G401 (cell line): ENCODE results near the gene OR4F6. TPM values are rescaled to one million over a fixed set of nuclear protein-coding genes. Genes with fewer than 3 reads are reported as not detected.

Source experiments
- DNase-seq: peaks from one replicate; pipeline ENCODE4 v3.0.0-alpha.2; 2015; ENCODE audit warnings: low spot score
- in situ Hi-C: cut with HindIII; loops from 2 replicates; pipeline ENCODE4 v1.10.0; 2016; ENCODE audit warnings: low sequenced_read_pairs, mixed read lengths
- total RNA-seq: library from RNA; depleted of rRNA; stranded (reverse); fragments of >200 nt; shearing (Covaris generic); gene quantifications from 2 replicates; pipeline ENCODE4 v1.2.3, GENCODE V29; 2014

Gene OR4F6
- total RNA-seq, 1 experiment from 2014 or later = not detected

DNA sequence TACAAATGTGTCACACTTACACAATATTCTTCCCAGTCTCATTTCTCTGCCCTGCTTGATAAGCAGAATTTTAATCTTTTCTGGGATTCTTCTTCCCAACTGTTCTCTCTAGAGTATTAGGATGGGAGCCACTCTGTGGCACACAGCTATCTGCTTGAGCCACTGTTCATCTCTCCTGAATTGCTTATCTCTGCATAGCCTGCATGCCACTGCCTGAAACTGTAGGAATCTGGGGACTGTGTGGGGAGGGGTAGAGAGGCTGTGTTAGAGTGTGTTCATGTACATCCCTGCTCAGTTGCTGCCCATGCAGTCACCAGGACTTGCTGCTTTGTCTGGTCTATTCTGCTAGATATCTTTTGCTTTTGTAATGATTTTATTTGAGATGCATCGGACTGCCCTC, 2.3 kb upstream of the OR4F6 start:
- in situ Hi-C loops = no loop called here
- DNase-seq = no peak

DNA sequence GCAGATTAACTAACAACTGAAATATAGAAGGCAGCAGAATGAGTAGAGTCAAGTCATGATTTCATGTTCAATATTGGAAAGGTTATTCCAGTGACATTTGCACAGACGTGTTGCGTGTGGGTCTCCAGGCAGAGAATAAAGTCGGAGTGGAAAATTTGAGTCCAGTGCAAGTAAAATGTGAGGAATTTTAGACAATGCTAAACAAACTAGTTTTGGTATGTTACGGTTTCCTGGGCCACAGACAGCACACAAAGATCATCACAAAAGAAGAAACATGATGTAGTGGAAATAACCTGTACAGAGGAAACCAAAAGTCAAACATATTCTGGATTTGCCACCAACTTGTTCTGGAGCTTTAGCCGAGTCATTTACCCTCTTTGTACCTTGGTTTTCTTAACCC, 367 bp downstream of the OR4F6 start:
- in situ Hi-C loops = no loop called here
- no peak for DNase-seq

GRCh38 chr15:101804375-101804774, 1.1 kb downstream of the OR4F6 start:
- no peak for DNase-seq
- in situ Hi-C loops = no loop called here

DNA sequence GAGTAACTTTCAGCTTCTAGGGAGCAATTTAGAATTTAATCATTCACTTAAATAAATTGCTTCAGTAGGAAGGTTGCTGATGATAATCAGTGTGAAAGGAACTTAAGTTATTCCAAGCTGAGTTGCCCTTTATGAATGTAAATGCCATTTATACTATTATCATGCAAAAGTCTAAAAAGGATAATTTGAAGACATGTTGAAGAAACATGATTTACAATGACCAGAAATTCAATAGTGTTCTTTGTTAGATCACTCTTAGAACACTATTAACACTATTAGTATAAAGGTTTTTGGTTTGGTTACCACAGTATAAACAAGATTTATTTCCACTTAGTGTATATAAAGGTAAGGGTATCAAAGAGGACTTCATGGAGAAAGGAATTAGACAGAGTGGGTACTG, 1.6 kb downstream of the OR4F6 start:
- DNase-seq = no peak
- in situ Hi-C loops = no loop called here

DNA sequence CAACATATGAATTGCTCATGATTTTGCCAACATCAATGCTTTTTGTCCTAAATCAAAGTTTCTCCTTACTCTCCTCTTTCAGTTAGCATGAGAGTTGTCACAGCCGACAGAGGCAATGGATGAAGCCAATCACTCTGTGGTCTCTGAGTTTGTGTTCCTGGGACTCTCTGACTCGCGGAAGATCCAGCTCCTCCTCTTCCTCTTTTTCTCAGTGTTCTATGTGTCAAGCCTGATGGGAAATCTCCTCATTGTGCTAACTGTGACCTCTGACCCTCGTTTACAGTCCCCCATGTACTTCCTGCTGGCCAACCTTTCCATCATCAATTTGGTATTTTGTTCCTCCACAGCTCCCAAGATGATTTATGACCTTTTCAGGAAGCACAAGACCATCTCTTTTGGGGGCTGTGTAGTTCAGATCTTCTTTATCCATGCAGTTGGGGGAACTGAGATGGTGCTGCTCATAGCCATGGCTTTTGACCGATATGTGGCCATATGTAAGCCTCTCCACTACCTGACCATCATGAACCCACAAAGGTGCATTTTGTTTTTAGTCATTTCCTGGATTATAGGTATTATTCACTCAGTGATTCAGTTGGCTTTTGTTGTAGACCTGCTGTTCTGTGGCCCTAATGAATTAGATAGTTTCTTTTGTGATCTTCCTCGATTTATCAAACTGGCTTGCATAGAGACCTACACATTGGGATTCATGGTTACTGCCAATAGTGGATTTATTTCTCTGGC, 2.5 kb downstream of the OR4F6 start:
- no peak for DNase-seq
- in situ Hi-C loops = no loop called here

DNA sequence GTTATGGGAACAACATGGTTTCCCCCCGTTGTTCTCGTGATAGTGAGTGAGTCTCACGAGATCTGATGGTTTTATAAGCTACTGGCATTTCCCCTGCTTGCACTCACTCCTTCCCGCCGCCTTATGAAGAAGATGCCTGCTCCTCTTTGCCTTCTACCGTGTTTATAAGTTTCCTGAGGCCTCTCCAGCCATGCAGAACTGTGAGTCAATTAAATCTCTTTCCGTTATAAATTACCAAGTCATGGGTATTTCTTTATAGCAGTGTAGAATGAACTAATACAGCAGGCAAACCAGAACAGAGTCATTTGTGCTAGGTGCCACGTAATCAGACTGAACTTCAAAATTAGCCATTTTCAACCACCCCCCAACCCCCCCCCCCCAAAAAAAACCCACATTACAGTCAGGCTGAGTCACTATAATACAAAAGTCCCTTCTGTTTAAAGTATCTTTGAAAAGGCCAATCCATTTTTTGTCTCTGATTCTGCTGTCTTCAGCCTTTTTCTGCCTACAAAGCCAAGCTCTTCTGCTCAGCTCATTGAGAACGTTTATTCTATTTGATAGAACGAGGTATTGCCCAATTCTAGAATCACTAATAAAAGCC, 4.1 kb downstream of the OR4F6 start:
- DNase-seq = no peak
- in situ Hi-C loops = no loop called here

DNA sequence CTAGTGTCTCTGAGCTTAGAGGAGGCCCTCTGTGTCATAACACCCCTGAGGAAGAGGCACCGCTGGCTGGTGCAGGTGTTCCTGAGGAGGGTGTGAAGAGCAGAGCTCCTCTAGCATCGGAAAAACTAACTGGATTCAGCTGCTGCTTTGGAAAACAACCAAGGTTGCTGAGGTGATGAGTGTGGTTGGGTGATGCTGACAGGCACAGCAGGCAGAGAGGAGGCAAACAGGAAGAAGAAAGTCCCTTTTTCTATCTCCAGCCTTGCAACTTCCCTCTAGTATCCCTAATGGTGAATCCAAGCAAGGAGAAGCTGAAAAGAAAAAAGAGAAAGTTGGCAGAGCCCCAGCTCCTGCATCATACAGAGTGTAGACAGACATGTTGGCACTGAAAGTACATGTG, 4.9 kb downstream of the OR4F6 start:
- DNase-seq = no peak
- in situ Hi-C loops = no loop called here

GRCh38 chr15:101810456-101810855, 7.1 kb downstream of the OR4F6 start:
- in situ Hi-C loops = no loop called here
- DNase-seq = no peak

DNA sequence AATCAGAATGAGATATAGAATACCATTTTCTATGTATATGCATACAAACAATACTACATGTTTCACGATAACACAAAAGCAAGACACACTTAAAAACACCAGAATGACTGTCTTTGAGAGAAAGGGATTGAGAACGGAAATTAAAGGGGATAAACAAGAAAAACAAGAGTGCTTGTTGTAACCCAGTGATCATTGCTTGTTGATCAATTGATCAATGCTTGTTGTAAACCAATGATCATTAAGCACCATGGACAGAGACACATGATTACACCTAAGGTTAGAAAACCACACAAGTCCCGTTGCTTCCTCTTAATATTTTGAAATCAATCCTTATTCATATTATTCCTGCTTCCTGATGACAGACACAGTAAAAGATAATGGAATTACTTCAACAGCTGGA, 7.6 kb downstream of the OR4F6 start:
- in situ Hi-C loops = no loop called here
- DNase-seq = no peak

- no peak for DNase-seq
- in situ Hi-C loops = no loop called here
Measured at GRCh38 chr15:101811902-101812301, 8.6 kb downstream of the OR4F6 start, which contains the start of gene OR4F15. OR4F15 (plus strand) TSS chr15:101812202; CDS start chr15:101818187, 5,985 bp downstream.

DNA sequence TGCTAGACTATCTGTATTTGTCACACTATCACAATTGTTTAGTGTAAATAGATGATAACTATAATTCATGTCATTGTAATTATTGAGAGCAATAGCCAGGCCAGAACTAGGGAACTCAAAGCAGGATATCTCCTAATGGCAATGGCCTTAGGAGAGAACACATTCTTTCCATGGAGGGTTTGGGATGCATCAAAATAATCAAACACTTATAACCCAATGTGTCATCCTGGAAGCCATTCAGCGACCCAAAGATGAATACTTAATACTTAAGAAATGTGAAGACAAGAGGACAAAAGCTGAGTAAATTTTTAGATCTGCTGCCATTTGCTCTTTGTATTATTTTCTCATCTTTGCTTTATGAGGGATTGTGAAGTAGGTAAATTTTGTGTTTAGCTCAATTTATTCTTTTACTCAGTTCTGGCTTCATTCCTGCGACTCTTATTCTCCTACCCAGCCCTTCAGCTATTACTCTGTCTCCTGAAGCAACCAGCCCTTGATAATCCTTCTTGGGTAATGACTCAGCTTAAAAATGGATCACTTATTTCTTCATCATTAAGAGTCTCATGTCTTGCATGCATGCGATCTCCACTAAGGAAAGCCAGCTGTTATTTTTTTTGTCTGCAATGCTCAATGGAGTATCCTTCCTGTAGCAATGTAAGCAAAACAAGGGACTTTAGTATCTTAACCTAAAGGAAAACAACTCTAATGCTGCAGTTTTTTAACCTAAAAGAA, 10.7 kb downstream of the OR4F6 start:
- in situ Hi-C loops = no loop called here
- DNase-seq = no peak

DNA sequence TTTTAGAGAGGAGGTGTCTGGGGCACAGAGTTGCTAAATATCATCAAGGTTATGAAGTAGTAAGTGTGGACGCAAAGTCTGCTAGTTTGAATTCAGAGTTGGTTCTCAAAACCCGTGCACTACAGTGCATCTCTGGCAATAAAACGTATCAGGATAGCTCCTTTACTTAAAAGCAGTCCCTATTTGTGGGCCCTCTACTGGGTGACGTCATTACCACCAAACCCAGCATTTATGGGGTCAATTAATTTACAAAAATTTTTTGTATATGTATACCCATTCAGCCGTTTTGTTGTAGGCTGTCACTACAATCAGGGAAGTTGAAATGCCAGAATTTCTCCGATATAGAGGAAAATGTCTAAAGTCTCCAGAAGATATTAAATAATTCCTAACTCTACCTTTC, 17.5 kb downstream of the OR4F6 start:
- no peak for DNase-seq
- in situ Hi-C loops = no loop called here

- in situ Hi-C loops = no loop called here
- no peak for DNase-seq
Measured at GRCh38 chr15:101827257-101827656, 23.9 kb downstream of the OR4F6 start.

DNA sequence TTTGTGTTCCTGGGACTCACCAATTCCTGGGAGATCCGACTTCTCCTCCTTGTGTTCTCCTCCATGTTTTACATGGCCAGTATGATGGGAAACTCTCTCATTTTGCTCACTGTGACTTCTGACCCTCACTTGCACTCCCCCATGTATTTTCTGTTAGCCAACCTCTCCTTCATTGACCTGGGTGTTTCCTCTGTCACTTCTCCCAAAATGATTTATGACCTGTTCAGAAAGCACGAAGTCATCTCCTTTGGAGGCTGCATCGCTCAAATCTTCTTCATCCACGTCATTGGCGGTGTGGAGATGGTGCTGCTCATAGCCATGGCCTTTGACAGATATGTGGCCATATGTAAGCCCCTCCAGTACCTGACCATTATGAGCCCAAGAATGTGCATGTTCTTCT, 25.5 kb downstream of the OR4F6 start:
- in situ Hi-C loops = no loop called here
- DNase-seq = no peak

DNA sequence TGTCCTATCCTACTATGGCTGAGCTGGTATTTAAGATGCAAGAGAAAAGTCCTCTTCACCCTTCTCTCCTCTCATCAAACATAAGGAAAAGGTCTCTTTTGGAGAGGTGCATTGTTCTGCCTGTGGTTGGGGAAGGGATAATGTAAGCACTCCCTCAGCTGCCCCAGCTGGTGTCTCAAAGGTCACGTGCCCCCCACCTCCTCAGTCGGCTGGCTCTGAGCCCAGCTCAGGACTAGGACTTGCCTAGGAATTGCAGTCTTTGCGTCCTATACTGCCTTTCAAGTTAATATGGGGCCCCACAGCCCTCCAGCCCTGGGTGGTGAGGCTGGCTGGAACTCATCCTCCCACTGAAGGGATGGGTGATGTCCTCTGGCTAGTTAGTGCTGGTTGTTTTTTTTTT, 38.3 kb downstream of the OR4F6 start:
- DNase-seq = no peak

DNA sequence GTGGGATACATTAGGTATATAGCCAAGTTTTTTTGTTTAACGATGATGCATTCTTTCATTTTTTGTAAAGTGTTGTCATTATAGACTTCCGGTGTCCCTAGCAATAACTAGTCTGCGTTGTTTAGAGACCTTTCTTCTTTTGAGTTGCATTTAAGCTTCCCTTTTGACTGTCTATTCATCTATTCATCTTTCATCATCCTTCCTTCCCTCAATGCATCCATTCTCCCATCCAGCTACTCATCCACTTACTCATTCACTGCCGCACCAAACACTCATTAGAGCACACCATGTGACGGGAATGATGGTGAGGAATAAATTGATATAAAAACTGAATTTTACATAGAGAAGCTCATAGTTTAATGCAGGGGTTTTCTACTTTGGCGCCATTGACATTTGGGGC, 41.6 kb downstream of the OR4F6 start:
- DNase-seq = no peak
- in situ Hi-C loops = no loop called here

More for the DNA sequence above, 38.3 kb downstream of the OR4F6 start:
- in situ Hi-C loops = no loop called here

DNA sequence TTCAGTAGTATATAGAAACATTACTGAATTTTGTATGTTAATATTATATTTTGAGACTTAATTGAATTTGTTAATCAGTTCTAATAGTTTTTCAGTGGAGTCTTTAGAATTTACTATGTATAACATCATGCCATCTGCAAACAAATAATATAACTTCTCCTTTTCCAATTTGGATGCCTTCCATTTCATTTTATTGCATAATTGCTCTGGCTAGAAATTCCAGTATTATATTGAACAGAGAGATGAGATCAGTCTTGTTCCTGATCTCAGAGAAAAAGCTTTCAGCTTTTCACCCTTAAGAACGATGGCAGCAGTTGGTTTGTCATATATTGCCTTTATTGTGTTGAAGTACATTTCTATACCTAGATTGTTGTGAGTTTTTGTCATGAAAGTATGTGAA, 49.0 kb downstream of the OR4F6 start:
- no peak for DNase-seq
- in situ Hi-C loops = no loop called here
